HG03565 (cell line): ENCODE data around the gene LRP1.

Source experiments
- ATAC-seq: cut with Tn5 transposase; IDR thresholded peaks from one replicate; pipeline ENCODE4 v1.9.1; 2021; ENCODE audit warnings: mild to moderate bottlenecking, moderate library complexity; ENCODE audit not compliant: unreplicated experiment

The LRP1 gene

GRCh38 chr12:57152639-57153038 lies 24.4 kb downstream of the LRP1 start:
- no peak for ATAC-seq

- ATAC-seq, result no peak
Observed at GRCh38 chr12:57153415-57153997, 25.2 kb downstream of the LRP1 start.

GRCh38 chr12:57154076-57154475 lies 25.8 kb downstream of the LRP1 start:
- ATAC-seq, result no peak

GRCh38 chr12:57154804-57155434 lies 26.6 kb downstream of the LRP1 start:
- no peak for ATAC-seq

- ATAC-seq, result no peak
Observed at GRCh38 chr12:57156701-57157403, 28.6 kb downstream of the LRP1 start.

- ATAC-seq, result no peak
Observed at GRCh38 chr12:57157588-57158173, 29.4 kb downstream of the LRP1 start.

GRCh38 chr12:57158186-57158585 lies 29.9 kb downstream of the LRP1 start:
- no peak for ATAC-seq

- ATAC-seq, result no peak
Observed at GRCh38 chr12:57158665-57159064, 30.4 kb downstream of the LRP1 start.

GRCh38 chr12:57159311-57159710 lies 31.0 kb downstream of the LRP1 start:
- no peak for ATAC-seq

- ATAC-seq, result no peak
Observed at GRCh38 chr12:57160040-57160439, 31.8 kb downstream of the LRP1 start.

GRCh38 chr12:57160741-57161140 lies 32.5 kb downstream of the LRP1 start:
- ATAC-seq, result no peak

- no peak for ATAC-seq
Observed at GRCh38 chr12:57161491-57161890, 33.2 kb downstream of the LRP1 start.

GRCh38 chr12:57162553-57163125 lies 34.4 kb downstream of the LRP1 start:
- ATAC-seq, result no peak

- ATAC-seq, result no peak
Observed at GRCh38 chr12:57164454-57164853, 36.2 kb downstream of the LRP1 start.

GRCh38 chr12:57164966-57165625 lies 36.8 kb downstream of the LRP1 start:
- ATAC-seq, result no peak

- no peak for ATAC-seq
Observed at GRCh38 chr12:57165741-57166140, 37.5 kb downstream of the LRP1 start.

GRCh38 chr12:57166971-57167371 lies 38.7 kb downstream of the LRP1 start:
- ATAC-seq, result no peak

GRCh38 chr12:57168058-57168457 lies 39.8 kb downstream of the LRP1 start:
- ATAC-seq, result no peak

- ATAC-seq, result no peak
Observed at GRCh38 chr12:57169046-57169795, 40.9 kb downstream of the LRP1 start.

GRCh38 chr12:57169969-57170368 lies 41.7 kb downstream of the LRP1 start:
- ATAC-seq, result no peak
